Loucy (cell line): ENCODE measurements around the gene CCHCR1.

ENCODE experiments used
- CTCF ChIP-seq: fragments of 200-600 bp; sonication (generic); conservative IDR thresholded peaks from 2 replicates; pipeline ENCODE4 v1.5.1; 2014; ENCODE audit warnings: mild to moderate bottlenecking, antibody characterized with exemption, low read length
- EZH2phosphoT487 ChIP-seq: fragments of 200-600 bp; IDR thresholded peaks from 2 replicates; pipeline ENCODE4 v1.6.1; 2018; ENCODE audit warnings: antibody characterized with exemption, mild to moderate bottlenecking, moderate library complexity, borderline replicate concordance

GRCh38 chr6:31125162-31125561, 32.4 kb downstream of the CCHCR1 start:
- TF ChIP-seq CTCF = no peak
- TF ChIP-seq EZH2phosphoT487 = no peak
